GM21367 (cell line): ENCODE measurements around the gene CD63.

Experiments
- ATAC-seq: cut with Tn5 transposase; IDR thresholded peaks from one replicate; pipeline ENCODE4 v1.9.1; 2021; ENCODE audit not compliant: unreplicated experiment

The CD63 gene

DNA sequence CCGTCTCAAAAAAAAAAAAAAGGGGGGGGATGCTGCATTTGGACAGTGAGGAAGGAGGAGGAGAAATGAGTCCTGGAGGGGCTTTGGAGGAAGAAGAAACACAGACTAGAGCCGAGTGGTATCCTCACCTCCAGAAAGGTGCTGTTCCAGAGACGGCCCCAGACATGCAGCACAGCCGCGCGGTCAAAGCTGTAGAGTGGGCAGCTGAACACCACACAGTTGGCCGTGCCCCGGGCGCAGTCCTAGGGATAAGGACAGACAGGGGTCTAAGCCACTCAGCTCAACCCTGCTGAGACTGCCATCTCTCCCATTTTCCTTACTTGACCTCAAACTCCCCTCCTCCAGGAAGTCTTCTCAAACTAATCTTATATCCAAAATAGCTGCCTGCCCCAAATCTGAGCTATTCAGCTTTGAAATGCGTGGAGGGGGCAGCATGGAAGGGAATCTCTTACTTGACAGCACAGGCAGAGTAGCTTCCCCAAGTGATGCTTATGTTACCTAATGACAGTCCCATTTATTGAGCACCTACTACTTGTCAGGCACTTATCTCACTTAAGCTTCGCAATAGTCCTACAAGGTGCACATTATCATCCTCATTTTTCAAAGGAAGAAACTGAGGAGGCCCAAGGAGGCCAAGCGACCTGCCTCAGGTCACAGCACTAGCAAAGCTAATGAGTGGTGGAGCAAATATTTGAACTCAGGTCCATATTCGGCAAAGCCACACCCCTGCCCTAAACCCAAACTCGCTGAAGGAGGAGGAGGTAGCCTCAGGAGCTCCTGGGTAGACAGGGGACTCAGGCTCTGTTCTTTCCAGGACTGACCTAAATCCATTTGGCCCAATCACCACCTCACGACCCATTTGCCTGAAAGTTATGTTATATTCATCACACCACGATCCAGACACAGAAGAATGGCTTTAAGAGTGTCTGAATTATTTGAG, 39.8 kb downstream of the CD63 start:
- ATAC-seq = no peak

- ATAC-seq = no peak
Measured at GRCh38 chr12:55687746-55688145, 41.1 kb downstream of the CD63 start.

- ATAC-seq = no peak
Measured at GRCh38 chr12:55686366-55687010, 42.3 kb downstream of the CD63 start.

- no peak for ATAC-seq
Measured at GRCh38 chr12:55685671-55686070, 43.1 kb downstream of the CD63 start.

DNA sequence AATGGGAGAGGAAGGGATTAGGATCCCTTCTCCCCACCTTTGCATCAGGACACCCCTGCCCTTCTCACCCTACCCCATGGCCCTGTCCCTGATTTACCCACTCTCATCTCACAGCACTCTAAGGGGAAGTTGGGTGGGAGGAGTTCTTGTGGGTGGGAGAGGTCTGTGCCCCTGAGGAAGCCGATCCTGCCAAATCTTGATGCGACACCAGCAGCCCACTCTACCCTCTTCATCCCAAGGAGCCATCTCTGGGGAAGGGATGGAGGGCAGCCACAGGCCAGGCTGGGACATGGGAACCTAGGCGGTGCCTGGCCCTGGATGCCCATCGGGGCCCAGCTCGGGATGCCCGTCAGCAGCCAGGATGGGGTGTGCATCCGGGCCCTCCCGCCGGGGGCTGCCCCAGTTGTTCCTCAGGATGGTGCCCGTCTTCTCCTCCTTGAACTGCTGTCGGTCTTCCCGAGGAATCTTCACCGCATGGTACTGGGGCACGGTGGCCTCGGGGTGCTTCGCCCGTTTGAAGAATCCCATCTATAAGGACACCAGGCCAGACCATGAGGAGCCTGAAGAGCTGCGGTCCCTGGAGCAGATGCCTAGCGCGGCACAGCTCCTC, 43.9 kb downstream of the CD63 start:
- ATAC-seq = no peak

DNA sequence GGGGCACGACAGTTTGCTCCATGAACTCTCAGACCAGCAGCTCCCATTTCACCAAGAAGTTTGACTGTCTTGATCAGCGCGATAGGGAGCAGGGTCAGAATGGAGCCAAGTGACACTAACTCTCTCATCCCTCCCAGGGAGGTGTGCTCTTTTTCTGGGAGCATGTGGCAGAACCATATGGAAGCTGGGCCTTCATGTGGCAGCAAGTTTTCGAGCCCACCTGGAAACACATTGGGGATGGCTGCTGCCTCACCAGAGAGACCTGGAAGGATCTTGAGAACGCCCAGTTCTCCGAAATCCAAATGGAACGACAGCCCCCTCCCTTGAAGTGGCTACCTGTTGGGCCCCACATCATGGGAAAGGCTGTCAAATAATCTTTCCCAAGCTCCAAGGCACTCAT, 45.1 kb downstream of the CD63 start:
- no peak for ATAC-seq

- ATAC-seq = no peak
Measured at GRCh38 chr12:55682087-55682796, 46.6 kb downstream of the CD63 start.

- ATAC-seq = no peak
Measured at GRCh38 chr12:55681142-55682077, 47.4 kb downstream of the CD63 start.

DNA sequence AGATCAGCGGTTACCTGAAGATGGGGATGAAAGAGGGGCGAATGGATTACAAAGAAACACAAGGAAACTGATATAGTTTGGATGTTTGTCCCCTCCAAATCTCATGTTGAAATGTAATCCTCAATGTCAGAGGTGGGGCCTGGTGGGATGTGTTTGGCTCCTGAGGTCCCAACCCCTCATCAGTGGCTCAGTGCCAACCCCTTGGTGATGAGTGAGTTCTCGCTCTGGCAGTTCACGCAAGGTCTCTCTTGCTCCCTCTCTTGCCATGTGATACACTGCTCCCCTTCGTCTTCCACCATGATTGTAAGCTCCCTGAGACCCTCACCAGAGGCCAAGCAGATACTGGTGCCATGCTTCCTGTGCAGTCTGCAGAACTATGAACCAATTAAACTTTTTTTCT, 49.1 kb downstream of the CD63 start:
- no peak for ATAC-seq

DNA sequence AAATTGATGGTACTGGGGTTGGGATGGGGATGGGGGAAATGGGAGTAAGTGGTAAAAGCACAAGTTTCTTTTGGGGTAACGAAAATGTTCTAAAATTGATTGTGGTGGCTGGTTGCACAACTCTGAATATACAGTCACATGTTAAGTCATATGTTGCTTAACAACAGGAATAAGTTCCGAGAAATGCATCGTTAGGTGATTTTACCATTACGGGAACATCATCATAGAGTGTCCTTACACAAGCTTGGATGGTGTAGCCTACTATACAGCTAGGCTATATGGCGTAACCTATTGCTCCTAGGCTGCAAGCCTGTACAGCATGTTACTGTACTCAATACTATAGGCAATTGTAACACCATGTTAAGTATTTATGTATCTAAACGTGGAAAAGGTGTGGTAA, 52.1 kb downstream of the CD63 start:
- no peak for ATAC-seq

DNA sequence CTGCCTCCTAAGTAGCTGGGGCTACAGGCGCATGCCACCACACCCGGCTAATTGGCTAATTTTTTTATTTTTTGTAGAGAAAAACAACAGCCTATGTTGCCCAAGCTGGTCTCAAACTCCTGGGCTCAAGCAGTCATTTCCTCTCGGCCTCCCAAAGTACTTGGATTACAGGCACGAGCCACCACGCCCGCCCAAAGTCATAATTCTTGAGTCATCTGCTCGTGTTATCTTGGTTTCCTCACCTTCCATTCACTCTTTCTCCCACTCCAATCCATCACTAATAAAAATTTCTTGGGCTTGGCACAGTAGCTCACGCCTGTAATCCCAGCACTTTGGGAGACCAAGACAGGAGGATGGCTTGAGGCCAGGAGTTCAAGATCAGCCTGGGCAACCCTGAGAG, 53.1 kb downstream of the CD63 start:
- ATAC-seq = no peak
